NCI-H1092 (cell line): Measurements from ENCODE around the gene EBF4.

Source experiments
- DNase-seq: peaks from one replicate; lab custom pipeline; 2025; lab: John Stamatoyannopoulos, UW

EBF4 gene

DNA sequence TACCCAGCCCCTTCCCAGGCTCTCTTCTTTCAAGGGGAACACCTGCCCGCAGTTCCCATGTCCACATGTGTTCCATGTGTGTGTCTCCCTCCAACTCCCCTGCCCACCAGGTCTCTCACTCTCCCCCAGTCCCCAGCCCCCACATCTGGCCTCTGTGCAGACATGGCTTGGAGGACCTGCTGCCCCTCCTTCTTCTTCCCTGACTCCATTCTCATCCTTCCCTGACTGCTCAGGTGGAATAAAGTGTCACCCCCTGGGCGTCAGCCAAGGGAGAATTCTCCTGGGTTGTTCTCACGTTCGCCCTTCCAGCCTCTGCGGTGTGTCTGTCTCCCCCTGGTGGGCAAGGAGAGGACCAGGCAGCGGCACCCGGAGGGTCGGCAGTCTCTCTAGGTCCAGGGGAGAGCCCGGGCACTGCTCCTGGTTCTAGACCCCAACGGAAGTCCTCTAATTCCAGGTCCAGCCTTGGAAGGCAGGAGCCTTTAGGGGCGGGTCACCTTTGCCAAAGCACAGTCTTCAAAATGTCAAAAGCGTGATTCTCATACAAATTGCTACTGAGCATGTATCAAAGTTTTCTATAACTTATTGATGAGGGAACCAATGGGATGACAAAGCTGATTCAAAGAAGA, 50.5 kb downstream of the EBF4 start:
- DNase-seq = peak; percentile 85

DNA sequence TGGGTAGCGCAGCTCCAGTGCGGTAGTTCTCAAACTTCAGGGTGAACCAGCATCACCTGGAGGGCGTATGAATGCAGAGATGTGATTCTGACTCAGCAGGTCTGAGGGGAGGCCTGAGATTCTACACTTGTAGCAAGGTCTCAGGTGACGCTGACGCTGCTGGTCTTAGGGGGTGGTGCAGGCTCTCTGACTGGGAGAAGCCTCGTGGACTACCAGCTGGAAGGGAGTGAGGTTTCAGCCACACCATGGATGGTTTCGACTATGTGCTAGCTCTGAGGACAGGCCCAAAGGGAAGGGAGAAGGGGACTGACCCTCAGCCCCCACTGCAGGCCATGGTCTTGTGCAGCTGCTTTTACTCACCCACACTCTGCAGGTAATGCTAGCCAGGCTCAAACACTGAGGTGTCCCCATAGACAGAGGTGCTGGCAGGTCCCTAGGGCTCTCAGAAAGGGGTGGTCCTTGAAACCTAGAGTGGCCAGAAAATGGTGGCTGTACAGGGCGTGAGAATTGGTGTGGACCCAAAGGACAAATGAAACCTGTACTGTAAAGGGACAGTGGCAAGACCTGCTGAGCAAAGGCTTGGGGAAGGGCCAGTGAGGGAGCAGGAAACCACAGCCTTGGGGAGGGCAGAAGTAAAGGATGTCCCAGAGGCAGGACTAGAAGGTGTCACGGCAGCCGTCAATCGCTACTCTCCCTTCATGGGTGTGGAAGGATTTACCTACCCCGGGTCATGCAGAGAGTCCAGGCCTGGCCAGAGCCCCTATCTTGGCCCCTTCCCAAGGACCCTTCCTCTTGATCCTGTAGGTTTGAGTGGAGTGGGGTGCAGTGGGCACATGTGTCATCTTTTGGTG, 52.7 kb downstream of the EBF4 start:
- DNase-seq = no peak

GRCh38 chr20:2745936-2746635, 53.5 kb downstream of the EBF4 start:
- DNase-seq = no peak

GRCh38 chr20:2746636-2747265, 54.2 kb downstream of the EBF4 start:
- no peak for DNase-seq

DNA sequence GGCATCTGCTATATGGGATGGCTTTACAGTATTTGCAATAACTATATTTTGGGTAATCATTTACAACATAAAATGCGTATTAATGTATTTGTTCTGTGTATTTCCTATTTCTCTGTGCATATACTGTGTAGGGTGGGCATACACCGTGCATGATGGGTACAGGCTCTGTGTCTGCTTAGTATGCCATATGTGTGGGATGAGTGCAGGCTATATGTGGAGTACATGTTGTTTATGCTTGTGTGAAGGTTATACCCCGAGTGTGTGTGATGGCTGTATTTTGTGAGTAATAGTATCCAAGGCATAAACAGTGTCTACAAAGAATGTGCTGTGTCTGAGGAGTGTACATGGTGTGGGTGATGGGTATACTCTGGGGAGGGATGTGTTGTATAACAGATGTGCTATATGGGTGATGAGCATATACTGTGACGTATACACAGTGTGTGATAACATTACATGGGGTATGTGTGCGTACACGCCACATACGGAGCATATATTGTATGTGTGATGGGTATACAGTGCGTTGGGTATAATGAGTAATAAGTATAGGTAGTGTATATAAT, 55.2 kb downstream of the EBF4 start:
- no peak for DNase-seq

GRCh38 chr20:2748551-2749342, 56.2 kb downstream of the EBF4 start:
- no peak for DNase-seq

GRCh38 chr20:2749343-2749950, 56.9 kb downstream of the EBF4 start:
- no peak for DNase-seq

GRCh38 chr20:2749951-2750490, 57.4 kb downstream of the EBF4 start:
- no peak for DNase-seq

- DNase-seq = no peak
These were observed 58.1 kb downstream of the EBF4 start for GRCh38 chr20:2750491-2751251.

GRCh38 chr20:2751347-2751877, 58.8 kb downstream of the EBF4 start:
- DNase-seq = no peak

- no peak for DNase-seq
These were observed 59.4 kb downstream of the EBF4 start for GRCh38 chr20:2751878-2752566.

- DNase-seq = no peak
These were observed 60.2 kb downstream of the EBF4 start for GRCh38 chr20:2752567-2753460.

GRCh38 chr20:2753461-2754040, 61.0 kb downstream of the EBF4 start:
- no peak for DNase-seq

- no peak for DNase-seq
These were observed 61.8 kb downstream of the EBF4 start for GRCh38 chr20:2754424-2754823.

DNA sequence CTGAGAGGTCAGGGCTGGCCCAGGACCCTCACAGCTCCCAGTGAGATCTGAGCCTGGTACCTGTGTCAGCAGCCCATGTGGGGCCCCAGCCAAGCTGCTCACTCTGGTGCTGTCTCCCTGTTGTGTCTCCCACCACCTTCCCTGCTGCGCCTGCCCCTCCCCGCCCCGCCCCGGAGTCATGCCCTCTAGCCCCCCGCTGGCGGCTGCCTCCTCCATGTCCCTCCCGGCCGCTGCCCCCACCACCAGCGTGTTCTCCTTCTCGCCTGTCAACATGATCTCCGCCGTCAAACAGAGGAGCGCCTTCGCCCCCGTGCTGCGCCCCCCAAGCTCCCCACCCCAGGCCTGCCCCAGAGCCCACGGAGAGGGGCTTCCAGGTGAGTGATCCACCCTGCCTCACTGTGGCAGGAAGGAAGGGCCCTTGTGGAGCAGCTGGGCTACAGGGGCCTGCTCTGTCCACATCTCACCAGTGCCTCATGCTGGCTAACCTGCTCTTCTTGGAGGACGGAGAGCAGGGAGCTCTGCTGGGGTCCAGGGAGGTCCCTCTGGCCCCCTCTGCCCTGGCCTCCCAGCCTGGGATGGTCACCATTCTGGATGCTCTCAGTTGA, 63.0 kb downstream of the EBF4 start:
- DNase-seq = no peak

- DNase-seq = no peak
These were observed 63.6 kb downstream of the EBF4 start for GRCh38 chr20:2756056-2756611.

DNA sequence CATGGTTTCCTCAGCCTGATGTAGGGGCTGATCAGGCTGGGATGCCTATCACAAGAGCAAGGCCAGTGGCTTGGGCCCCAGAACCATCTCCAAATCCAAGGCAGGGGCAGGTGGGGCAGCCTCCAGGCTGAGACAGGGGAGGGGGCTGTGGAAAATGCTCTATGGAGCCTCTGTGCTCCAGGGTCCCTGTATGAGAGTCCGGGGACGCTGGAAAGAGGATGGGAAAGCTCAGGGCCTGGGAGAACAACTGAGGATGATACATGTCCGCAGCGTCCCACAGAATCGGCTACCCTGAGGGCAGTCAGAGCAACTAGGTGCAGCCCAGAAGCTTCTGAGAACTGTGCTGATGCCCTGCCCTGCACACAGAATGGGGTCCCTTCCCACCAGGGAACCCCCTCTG, 64.4 kb downstream of the EBF4 start:
- no peak for DNase-seq
